Measurements from ENCODE around the gene TXNRD2. TPM values are rescaled to one million over a fixed set of nuclear protein-coding genes. Genes with fewer than 3 reads are reported as not detected.

TXNRD2 gene
- total RNA-seq, 3 donors from 2014 or later (not counting 1 experiment from before 2014, with no cell fraction given), result 23.5 to 37.3 (median 24.4) TPM

DNA sequence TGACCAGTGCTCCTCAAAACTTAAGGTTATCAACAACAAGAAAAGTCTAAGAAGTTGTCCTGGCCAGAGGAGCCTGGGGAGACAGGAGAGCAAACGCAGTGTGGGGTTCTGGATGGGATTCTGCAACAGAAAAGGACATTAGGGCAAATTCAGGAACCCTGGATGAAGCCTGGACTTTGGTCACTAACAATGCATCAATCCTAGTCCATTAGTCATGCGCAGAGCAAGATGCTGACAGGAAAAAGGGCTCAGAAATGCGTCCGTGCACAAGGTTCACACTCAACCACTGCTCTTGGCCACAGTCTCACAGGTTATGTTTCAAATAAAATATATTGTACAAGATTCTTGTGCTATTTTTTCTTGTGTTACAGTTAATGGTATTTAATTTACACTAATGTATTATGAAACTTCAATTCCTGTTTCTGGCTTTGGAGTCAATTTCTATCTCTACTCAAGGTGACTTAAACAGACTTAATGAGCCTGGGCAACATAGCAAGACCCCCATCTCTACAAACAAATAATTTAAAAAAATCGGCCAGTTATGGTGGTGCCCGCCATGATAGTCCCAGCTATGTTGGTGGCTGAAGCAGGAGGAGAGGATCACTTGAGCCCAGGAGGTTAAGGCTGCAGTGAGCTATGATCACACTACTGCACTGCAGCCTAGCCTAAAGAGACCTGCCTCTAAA, 100.5 kb downstream of the TXNRD2 start:
- H3K9me3 ChIP-seq (ENCODE audit: control insufficient read depth, insufficient read depth, low read length), result no peaks in the 10 kb centered on the region
- no peak for DNase-seq
- H3K4me1 ChIP-seq (ENCODE audit: control insufficient read depth, insufficient read depth, low read length), result peaks cover 18% of the 10 kb centered on the region
- TF ChIP-seq, protein P1, sequence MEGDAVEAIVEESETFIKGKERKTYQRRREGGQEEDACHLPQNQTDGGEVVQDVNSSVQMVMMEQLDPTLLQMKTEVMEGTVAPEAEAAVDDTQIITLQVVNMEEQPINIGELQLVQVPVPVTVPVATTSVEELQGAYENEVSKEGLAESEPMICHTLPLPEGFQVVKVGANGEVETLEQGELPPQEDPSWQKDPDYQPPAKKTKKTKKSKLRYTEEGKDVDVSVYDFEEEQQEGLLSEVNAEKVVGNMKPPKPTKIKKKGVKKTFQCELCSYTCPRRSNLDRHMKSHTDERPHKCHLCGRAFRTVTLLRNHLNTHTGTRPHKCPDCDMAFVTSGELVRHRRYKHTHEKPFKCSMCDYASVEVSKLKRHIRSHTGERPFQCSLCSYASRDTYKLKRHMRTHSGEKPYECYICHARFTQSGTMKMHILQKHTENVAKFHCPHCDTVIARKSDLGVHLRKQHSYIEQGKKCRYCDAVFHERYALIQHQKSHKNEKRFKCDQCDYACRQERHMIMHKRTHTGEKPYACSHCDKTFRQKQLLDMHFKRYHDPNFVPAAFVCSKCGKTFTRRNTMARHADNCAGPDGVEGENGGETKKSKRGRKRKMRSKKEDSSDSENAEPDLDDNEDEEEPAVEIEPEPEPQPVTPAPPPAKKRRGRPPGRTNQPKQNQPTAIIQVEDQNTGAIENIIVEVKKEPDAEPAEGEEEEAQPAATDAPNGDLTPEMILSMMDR (IDR thresholded peaks at IDR 0.05), result no peak
- intact Hi-C loops (cut with micrococcal nuclease), result no loop called here
- Mint-ChIP-seq H3K27me3 (ENCODE audit: low read depth in 2 of 2) (no peaks in the 10 kb centered on the region), H3K27ac (no peak overlapping the region), H3K4me1 (peaks cover 0 to 7% of the 10 kb centered on the region in 2 donors), H3K4me3 (no peak overlapping the region), H3K9me3 (no peaks in the 10 kb centered on the region), H3K36me3 (no peaks in the 10 kb centered on the region)
- H3K27me3 ChIP-seq (ENCODE audit: control insufficient read depth, insufficient read depth, low read length), result no peaks in the 10 kb centered on the region
- no peak overlapping the region for H3K4me3 ChIP-seq (ENCODE audit: low read length)
- WGBS (ENCODE audit: insufficient coverage), result 80% methylated on average over 6 of the region's 6 CpGs
- no peak overlapping the region for H3K27ac ChIP-seq (ENCODE audit: low read length)
- no peak for ATAC-seq
- no peaks in the 10 kb centered on the region for H3K36me3 ChIP-seq (ENCODE audit: control insufficient read depth, insufficient read depth, low read length)

DNA sequence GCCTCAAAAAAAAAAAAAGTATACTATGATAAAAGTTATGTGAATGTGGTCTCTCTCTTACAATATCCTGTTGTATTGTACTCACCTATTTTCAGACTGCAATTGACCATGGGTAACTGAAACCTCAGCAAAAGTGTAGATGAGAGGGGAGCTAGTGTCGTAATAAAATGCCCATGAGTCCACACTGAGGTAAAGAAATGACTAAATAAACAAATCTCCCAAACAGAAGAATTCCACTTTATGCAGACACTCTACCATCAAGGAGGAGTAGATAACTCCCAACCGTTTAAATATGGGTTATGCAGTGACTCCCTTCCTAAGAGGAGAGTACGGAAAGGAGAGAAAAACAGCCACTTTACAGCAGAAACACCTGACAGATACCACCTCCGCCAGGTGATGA, 101.6 kb downstream of the TXNRD2 start:
- ATAC-seq (no peak), DNase-seq (no peak)
- no peaks in the 10 kb centered on the region for H3K27me3 ChIP-seq (ENCODE audit: control insufficient read depth, insufficient read depth, low read length)
- H3K4me1 ChIP-seq (ENCODE audit: control insufficient read depth, insufficient read depth, low read length), result peaks cover 12% of the 10 kb centered on the region
- H3K4me3 Mint-ChIP-seq, result no peak overlapping the region
- no peaks in the 10 kb centered on the region for H3K36me3 ChIP-seq (ENCODE audit: control insufficient read depth, insufficient read depth, low read length)
- no peak overlapping the region for H3K27ac Mint-ChIP-seq
- TF ChIP-seq, protein P1 (IDR thresholded peaks at IDR 0.05), result no peak
- H3K4me1 Mint-ChIP-seq, result peaks cover under 1 to 7% of the 10 kb centered on the region in 2 donors
- 88% methylated on average over 3 of the region's 4 CpGs for WGBS (ENCODE audit: insufficient coverage)
- no peaks in the 10 kb centered on the region for H3K9me3 ChIP-seq (ENCODE audit: control insufficient read depth, insufficient read depth, low read length)
- intact Hi-C loops (cut with micrococcal nuclease), result no loop called here
- no peaks in the 10 kb centered on the region for H3K36me3 Mint-ChIP-seq
- H3K4me3 ChIP-seq (ENCODE audit: low read length), result no peak overlapping the region
- H3K9me3 Mint-ChIP-seq, result no peaks in the 10 kb centered on the region
- H3K27me3 Mint-ChIP-seq (ENCODE audit: low read depth in 2 of 2), result no peaks in the 10 kb centered on the region
- H3K27ac ChIP-seq (ENCODE audit: low read length), result no peak overlapping the region

DNA sequence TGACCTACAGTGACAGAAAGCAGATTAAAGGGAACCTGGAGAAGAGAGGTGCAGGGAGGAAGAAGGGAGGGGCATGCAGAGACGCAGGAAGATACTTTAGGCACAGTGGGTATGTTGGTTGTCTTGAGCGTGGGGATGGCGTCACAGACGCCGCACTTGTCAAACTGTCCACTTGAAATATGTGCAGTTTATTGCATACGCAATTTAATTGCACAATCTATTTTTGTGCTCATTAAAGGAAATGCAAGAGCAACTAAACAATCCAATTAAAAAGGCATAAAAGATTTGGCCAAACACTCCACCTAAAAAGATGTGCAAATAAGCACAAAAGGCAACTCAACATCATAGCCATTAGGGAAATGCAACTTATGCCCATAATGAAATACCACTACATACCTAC, 103.7 kb downstream of the TXNRD2 start:
- intact Hi-C loops (cut with micrococcal nuclease), result no loop called here
- ATAC-seq, result no peak

More for the DNA sequence above, 103.7 kb downstream of the TXNRD2 start:
- H3K4me3 Mint-ChIP-seq, result no peak overlapping the region
- H3K27ac Mint-ChIP-seq, result no peak overlapping the region
- no peaks in the 10 kb centered on the region for H3K4me1 ChIP-seq (ENCODE audit: control insufficient read depth, insufficient read depth, low read length)
- no peaks in the 10 kb centered on the region for H3K36me3 ChIP-seq (ENCODE audit: control insufficient read depth, insufficient read depth, low read length)
- H3K27me3 Mint-ChIP-seq (ENCODE audit: low read depth in 2 of 2), result no peaks in the 10 kb centered on the region
- no peak overlapping the region for H3K27ac ChIP-seq (ENCODE audit: low read length)
- no peaks in the 10 kb centered on the region for H3K9me3 ChIP-seq (ENCODE audit: control insufficient read depth, insufficient read depth, low read length)
- WGBS (ENCODE audit: insufficient coverage), result 90% methylated on average over 6 of the region's 6 CpGs
- H3K36me3 Mint-ChIP-seq, result no peaks in the 10 kb centered on the region
- peaks cover 0 to 12% of the 10 kb centered on the region in 2 donors for H3K4me1 Mint-ChIP-seq
- no peaks in the 10 kb centered on the region for H3K9me3 Mint-ChIP-seq
- H3K4me3 ChIP-seq (ENCODE audit: low read length), result no peak overlapping the region
- no peak for DNase-seq
- TF ChIP-seq, protein P1 (IDR thresholded peaks at IDR 0.05), result no peak
- no peaks in the 10 kb centered on the region for H3K27me3 ChIP-seq (ENCODE audit: control insufficient read depth, insufficient read depth, low read length)
